ENCODE measurements around the gene KCNK2.

The KCNK2 gene, protein sequence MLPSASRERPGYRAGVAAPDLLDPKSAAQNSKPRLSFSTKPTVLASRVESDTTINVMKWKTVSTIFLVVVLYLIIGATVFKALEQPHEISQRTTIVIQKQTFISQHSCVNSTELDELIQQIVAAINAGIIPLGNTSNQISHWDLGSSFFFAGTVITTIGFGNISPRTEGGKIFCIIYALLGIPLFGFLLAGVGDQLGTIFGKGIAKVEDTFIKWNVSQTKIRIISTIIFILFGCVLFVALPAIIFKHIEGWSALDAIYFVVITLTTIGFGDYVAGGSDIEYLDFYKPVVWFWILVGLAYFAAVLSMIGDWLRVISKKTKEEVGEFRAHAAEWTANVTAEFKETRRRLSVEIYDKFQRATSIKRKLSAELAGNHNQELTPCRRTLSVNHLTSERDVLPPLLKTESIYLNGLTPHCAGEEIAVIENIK

DNA sequence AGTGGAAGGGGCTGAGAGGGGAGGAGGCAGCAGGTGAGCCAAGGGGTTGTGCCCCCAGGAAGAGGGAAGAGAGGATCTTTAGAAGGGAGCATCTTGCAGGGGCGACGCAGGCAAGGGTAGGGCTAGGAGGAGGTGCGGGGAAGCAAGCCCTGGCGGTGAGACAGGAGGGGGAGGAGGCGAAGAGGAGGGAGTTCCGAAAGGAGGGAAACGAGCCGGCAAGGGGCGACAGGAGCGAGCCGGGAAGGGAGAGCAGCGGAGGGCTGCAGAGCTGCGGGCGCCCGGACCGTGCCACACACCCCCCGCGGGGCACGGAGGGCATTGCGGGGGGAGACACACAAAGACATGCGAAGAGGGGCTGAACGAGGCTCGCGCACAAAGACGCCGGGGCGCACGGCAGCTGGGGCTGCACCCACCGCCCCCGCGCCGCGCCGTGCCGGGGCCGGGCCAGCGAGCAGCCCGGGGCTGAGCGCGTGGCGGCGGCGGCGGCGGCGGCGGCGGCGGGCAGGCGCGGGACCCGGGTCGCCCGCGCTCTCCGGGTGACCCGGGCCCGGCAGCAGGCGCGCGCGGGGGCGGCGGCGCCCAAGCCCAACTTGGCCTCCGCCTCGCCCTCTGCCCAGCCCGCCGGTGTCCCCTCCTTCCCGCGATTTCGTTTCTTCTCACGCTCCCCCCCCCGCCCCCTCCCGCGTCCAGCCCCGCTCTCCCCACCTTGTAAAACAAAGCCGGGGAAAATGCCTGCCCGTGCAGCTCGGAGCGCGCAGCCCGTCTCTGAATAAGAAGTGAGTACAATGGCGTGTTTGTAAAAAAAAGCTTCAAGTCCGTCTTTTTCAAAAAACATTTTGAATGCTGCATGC lies at the start of gene KCNK2:
Gene KCNK2 (plus strand): TSS at position 206 of the 851 bp plus-strand sequence. CDS start 649 bp downstream, outside the sequence.
- DNase-seq: peak; percentile 52

DNA sequence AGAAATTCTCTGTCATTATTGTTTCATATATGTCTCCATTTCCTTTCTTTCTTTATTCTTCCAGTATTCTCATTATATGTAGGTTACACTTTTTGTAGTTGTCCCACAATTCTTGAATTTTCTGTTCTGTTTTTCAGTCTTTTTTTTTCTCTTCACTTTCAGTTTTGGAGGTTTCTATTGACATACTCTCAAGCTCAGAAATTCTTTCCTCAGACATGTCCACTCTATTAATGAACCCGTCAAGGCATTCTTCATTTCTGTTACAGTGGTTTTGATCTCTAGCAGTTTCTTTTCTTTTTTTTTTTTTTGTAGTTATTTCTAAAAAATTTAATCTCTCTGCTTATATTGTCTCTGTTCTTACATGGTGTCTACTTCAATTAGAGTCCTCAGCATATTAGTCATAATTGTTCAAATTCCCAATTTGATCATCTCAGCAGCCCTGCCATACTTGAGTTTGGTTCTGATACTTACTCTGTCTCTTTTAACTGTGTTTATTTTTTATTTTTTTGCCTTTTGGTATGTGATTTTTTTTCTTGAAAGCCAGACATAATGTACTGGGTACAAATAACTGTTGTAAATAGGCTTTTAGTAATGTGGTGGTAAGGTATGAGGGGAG lies 49.5 kb upstream of the KCNK2 start:
- DNase-seq: no peak

DNA sequence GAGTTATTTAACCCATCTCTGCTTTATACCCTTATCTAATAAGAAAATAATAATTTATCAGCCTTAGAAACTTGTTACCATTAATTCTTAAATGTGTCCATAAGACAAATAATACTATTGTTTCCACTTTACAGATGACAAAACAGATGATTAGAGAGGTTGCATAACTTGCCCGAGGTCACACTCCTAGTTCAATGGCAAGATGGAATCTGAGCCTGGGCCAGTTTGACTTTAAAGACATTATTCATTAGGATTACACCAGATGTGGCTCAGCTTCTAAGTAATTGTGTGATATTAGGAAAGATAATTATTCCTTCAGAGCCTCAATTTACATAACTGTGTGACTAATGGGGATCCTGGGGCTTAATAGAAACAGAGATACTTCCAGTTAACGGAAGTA lies 42.3 kb upstream of the KCNK2 start:
- DNase-seq: no peak

DNA sequence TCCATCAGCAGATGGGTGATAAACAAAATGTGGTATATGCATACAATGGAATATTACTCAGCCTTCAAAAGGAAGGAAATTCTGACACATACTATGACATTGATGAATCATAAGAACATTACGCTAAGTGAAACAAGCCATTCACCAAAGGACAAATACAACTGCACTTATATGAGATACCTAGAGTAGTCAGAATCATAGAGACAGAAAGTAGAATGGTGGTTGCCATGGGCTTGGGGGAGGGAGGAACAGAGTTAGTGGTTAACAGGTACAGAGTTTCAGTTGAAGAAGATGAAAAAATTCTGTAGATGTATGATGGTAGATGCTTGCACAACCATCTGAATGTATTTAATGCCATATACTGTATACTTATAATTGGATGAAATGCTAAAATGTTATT lies 39.1 kb upstream of the KCNK2 start:
- no peak for DNase-seq

DNA sequence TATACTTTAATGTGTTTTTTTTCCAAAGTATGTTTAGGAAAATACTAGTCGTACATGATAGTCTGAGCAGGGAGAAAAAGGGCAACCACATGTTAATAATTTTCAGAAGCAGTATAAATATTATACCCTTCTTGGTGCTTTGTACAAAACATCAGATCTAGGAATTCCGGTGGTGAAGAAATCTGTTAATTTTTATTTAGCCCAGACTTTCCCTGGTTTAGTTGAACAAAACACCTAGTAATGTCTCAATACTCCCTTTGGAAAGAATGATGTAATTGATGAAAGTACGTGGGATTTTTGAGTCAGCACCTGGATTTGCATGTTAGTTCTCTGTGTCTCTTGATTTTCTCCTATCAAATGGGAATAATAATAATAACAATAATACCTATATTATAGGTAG lies 38.4 kb upstream of the KCNK2 start:
- DNase-seq: no peak

DNA sequence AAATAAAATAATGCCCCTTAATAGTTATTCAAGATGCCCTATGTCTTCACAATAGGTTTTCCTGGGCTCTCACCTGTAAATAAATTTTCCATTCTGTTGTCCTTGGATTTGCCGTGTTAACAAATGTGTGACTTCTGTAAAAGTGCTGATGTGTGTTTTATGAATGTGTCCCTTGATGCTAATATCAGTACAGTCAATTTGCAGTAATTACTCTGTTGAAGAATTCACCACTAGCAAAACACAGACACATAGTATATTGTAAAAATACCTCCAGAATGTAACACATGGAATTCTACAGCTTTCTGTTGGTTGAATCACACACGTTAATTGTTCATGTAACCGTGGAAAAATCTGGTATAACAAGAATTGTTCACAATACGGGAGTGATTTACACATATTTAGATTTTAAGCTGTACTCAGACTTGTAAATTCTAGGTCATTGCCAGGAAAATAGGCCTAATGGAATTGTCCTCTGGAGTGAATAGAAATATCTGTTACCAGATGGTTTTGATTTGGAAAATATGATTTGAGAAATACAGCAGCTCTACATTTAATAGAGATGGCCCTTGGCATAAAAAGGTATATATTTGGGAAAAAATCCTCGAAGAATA lies 36.7 kb upstream of the KCNK2 start:
- no peak for DNase-seq

DNA sequence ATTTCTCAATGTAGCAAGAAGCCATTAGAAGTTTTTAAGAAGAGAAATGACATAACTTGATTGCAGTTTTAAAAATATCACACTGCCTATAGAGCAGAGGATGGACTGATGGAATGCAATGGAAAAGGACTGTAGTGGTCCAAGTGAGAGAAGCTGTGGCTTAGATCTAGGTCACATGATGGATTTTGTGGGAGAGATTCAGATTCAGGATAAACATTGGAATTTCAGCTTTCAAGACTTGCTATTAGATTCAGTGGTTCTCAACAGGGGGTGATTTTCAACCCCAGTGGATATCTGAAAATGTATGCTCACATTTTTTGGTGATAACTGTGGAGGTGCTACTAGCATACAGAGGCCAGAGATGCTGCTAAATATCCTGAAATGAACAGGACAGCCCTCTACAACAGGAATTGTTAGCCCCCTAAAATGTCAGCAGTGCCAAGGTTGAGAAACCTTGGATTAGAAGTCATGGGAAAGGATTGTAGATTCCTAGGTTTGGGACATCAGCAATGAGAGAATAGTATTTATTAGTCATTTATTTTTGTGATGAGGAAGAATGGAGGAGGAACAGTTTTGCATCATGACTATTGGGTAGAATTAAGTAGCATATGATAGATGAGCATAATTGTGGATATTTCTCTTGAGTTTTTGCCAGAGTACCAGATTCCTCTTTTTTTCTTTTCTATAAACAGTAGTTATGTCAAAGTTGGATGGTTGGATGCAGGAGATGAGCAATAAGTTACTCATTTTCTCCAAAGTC lies 30.1 kb upstream of the KCNK2 start:
- no peak for DNase-seq

DNA sequence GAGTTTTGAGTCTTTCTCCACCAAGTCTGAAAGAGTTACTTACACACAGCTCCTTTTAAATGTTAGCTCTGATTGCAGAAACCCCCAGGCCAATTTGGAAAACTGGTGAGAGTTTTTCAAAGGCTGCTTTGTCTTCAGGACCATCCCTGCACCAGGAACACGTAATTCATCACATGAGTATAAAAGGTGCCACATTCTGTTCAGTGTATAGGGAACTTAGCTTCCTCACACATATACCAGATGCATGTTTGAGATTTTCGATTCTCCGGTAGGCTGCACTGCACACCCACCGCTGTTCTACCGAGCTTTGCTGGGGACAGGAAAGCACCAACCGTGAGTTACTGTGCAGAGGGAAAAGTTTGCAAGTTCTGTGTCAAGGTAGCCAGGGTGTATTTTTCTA lies 28.3 kb upstream of the KCNK2 start:
- no peak for DNase-seq

DNA sequence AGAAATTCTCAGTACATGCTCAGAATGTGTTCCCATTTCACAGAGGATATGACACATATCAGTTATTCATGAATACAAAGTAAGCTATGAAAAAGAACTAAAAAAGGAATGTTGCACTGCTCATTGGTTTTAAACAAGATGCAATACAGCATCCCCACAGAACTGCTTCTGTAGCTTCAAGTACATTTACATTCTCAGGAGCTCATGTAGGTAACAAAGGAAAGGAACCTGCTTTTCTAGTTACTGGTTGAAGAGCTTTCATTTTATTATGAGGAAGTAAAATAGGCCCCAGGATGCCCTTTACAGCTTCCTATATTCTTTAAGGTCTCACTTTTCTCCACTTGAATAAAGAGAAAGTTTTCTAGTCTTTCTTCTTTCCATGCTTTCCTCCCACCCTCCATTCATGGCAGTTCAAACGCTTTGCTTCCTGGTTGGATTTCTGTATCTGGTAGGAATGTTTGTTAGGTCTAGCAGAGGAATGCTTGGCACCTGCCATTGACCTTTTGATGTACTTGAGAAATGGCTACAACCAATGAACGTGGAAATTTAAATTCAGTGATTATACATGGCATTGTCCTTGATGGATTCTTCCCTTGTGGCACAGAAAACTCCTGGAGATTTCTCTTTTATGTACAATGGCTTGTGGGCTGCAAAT lies 27.1 kb upstream of the KCNK2 start:
- DNase-seq: no peak

DNA sequence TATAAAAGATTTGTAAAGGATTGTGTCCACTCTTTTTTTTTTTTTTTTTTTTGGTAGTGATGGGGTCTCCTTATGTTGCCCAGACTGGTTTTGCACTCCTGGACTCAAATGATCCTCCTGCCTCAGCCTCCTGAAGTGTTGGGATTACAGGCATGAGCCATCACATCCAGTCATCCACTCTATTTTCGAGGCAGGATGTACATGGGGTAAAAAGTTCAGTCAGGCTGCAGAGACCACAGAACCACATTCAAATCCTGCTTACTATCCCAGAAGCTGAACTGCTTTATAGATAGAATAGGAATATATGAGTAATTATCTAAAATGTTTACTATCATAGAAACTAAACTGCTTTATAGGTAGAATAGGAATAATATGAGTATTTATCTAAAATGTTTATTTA lies 26.0 kb upstream of the KCNK2 start:
- DNase-seq: no peak

DNA sequence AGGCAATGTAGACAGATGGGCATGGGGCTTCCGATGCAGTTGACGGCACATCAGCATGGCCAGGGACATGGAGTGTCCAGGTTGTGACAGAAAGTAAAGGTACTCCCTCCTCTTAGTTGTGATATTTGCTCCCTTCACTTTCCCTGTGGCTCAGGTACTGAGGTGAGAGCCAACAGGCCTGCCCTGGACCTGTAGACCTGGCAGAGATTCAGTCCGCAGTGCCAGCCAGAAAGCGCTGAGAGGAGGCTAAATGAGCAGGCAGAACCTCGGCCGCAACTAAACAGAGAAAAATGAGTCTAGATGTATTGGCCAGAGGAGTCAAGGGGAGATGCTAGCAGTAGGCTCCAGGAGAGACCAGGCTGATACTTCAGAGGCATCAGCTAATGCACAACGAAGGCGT lies 22.6 kb upstream of the KCNK2 start:
- DNase-seq: no peak

DNA sequence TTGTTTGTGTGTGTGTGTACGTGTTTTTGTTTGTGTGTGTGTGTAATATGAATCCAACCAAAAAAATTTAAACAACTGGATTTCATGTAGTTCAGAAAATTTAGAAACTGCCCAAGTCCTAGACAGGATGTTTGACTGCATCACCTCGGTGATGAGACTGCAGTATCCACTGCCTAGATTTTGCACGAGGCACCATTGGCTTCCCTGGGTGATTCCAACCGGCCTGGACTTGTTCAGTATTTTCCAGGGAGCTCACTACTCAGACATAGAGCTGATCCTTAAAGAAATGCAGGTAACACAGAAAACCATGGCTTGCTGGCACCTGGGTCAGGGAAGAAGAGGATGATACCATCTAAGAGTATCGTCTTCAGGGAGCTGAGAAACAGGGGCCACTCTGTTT lies 18.2 kb upstream of the KCNK2 start:
- no peak for DNase-seq

DNA sequence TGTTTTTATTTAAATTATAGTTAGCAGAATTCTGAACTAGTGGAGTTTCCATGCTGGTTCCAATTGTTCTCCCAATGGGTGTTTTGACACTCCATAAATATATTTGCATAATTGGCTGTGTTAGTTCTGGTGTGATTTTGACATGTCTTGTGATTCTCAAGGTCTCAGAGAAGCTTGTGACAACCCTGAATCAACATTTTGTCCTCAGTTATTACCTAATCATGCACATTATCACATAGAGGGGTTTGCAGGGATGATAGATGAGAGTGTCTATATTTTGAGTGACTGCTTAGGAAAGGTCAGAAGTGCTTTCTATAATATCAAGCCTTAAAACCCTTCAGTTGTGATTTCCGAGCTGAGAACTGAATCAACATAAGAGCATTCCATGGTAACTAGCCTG lies 11.5 kb upstream of the KCNK2 start:
- no peak for DNase-seq

DNA sequence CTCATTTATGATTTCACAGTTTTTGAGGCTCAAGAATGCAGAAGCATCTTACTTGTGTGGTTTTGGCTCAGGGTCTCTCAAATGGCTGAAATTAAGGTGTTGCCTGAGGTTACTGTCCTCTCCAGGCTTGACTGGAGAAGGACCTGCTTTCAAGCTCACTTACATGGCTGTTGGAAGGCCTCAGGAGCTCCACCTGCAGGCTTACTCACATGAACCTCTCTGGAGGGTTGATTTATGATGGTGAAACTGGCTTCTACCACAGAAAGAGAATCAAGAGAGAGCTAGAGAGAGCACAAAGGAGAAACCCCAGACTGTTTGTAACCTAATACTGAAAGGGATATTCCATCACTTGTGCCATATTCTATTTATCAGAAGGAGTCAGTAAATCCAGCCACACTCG lies 6.2 kb upstream of the KCNK2 start:
- no peak for DNase-seq

DNA sequence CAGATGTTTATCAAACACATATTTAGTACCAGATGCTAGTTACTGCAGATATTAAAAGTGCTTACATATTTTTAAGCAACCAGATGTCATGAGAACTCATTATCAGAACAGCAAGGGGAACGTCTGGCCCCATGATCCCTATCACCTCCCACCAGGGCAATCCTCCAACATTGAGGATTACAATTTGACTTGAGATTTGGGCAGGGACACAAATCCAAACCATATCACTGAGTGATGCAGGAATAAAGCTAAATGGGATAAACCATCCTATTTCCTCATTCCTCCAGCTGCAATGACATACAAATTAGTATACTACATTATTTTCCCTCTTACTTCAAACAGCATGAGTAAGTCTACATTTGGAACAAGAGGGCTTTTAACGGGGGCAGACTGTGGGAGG lies 3.1 kb upstream of the KCNK2 start:
- DNase-seq: no peak

DNA sequence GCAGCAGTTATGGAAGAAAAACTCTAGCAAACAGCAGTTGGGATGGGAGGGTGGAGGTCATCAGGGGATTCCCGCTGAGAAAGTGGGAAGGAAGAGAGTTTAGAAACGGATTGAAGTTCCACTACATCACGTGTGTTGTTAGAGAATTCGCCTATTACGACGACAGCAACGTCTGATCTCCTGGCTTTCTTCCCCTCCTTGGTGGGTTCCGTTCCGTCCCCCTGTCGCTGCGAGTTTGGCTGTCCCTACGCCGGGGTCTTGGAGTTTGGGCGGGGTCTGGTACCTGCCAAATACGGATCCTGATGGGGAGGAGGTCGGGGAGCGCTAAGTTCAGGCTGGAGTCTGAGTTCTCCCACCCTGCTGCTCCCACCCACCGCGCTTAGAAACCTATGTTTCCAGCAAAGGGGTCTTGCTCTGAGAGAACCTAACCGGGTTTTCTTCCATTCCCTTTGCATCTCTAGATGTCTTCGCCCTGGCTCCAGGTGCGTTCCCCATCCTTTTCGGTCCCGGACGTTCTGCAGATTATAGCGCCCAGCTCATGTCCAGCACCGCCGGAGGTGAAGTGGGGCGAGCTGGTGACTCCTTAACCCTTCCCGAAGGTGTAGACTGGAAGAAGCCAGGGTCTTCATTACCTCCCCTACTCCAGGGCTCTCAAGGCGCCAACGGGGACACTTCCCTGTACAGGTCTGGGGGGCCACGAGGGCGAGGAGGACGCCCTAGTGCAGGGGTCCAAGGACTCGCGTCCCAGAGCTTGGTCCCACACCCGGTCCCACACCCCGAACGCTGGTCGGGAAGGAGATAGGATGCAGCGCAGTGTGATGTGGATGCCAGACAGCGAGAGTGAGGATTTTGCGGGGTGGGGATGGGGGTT lies 641 bp upstream of the KCNK2 start:
- DNase-seq: no peak

DNA sequence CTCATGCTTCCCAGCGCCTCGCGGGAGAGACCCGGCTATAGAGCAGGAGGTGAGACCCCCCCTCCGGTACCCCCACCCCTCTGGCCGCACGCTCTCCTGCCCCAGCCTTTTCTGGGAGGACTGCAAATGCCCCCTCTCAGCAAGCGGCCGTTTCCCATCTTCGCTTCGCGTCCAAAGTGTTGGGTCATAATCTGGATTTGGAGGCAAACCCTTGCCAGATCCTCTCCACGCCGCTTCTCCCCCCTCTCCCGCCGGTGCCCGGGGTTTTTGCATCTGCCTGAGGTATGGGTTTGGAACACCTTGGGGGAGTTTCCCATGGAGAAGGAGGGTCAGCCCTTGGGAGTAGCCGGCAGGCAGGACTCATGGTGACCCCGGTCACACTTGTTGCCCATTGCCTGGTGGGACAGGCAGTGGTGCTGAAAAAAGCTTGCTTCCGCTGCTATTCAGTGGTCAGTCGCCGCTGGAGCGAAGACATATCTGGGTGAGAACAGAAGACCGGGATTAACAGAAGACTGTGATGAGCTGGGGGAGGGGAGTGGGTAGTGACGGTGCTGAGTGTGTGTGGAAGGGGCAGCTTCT lies 935 bp downstream of the KCNK2 start:
- DNase-seq: peak; percentile 23

DNA sequence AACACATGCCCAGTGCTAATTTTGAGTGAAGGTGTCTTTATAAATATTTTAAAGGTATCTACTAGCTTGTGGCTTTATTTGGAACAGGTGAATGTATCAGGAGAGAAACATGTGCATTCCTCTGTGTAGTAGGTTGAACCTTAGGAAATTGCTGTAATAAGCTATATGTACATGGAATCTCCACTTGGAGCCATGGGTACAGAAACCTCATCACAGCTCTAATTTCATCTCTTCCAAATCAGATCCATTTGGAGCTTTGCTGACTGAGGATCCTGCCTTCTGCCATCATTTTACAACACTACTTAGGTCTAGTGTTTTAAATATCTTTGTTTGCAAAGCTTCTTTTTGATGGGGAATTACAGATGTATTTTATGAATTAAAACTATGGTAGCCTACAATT lies 2.1 kb downstream of the KCNK2 start:
- no peak for DNase-seq

DNA sequence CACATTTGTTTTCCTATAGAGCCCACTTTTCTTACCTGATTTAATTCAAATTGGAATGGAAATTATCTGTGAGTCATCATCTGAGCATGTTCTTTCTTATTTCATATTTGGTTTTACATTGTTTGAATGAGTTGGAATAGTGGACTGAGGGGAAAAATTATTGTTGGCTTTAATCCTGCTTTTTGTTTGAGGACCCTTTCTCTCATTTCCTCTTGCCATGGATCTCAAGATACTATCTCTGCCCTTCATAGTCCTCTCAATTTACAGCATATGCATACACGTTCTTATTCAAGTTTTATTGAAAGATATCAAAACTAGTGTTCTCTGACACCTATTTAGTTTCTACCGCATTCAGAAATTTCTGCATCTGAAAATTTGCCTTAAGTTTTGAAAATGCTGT lies 5.1 kb downstream of the KCNK2 start:
- no peak for DNase-seq

DNA sequence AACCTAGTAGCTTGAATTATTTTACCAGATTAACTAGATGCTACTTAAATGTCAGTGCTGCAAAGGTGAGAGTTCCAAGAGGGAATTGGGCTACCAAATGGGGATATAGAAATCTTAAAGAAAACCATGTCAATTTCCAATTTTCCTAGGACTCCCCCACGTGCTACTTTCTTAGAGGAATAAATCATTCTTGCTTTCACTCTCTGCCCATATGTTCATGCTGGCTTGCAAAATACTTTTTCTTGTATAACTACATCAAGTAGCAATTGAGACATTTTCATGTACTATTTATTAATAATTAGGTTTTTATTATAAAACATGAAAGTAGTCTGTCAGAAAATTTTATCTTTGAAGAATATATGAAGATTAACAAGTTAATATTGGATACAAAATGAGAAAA lies 11.8 kb downstream of the KCNK2 start:
- DNase-seq: no peak

DNA sequence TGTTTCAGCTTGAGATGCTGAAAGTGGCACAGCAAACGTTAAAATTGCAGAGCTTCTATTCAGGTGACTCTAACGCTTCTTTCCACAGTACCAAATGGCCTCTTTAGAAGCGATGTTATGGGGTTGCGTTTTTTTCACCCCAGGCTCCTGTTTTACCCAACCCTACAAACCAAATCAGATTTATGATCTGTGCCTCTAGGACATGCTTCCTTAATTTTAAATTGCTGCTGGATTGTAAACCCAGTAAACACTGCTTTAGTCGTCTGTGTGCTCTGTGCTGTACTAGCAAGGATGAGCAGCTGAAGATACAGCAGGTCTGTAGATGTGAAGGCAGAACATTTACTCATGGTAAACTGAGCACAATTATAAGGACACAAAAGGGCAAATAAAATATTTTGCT lies 13.0 kb downstream of the KCNK2 start:
- DNase-seq: no peak

Data from femur (tissue), 1 donor.